ENCODE results near the gene RASAL1. TPM values are rescaled to one million over a fixed set of nuclear protein-coding genes. Genes with fewer than 3 reads are reported as not detected.

RASAL1 gene
- total RNA-seq, 1 donor from 2014 or later = 11.0 TPM

DNA sequence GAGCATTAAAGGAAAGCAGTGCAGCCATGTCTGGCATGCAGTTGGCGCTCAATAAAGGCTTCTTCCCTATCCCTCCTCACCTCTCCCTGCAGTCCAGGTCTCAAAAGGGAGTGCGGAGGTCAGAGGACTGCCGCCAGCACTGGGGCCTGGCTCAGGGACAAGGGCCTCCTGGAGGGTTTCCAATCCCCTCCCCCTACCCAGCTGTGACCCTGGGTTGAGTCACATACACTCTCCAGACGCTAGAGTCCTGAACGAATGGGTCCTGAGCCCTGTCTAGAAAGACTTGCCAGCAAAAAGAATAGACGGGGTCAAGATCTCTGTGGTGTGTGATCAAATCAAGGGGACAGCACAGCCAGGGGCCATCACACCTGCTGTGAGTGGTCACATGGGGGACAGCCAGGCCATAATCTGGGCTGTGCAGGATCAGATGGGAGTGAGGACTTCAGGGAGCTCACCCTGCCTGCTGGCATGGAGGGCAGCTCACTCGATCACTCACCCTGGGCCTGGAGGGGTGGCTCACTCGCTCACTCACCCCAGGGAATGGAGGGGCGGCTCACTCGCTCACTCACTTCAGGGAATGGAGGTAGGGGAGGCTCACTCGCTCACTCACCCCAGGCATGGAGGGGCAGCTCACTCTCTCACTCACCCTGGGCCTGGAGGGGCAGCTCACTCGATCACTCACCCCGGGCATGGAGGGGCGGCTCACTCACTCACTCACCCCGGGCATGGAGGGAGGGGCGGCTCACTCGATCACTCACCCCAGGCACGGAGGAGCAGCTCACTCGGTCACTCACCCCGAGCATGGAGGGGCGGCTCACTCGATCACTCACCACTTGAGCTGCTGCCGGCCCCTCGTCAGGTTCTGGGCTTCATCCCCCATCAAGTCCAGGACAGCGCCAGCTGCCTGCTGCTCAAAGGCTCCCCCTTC is 26.8 kb upstream of the RASAL1 start:
- intact Hi-C loops (cut with DNase I) = no loop called here
- Histone ChIP-seq H3K4me1 (no peaks in the 10 kb centered on the region), H3K27ac (no peak overlapping the region), H3K27me3 (no peaks in the 10 kb centered on the region), H3K4me3 (no peak overlapping the region), H3K9me3 (no peaks in the 10 kb centered on the region), H3K36me3 (peaks cover 7 to 86% of the 10 kb centered on the region in 2 donors)
- no peak for DNase-seq (ENCODE audit: extremely low spot score in 2 of 2)
- TF ChIP-seq POLR2AphosphoS5 (IDR thresholded peaks at IDR 0.05; ENCODE audit: insufficient read depth in 1 of 2, low read depth in 1 of 2) (no peak), POLR2A (IDR thresholded peaks at IDR 0.05) (no peak)
- TF ChIP-seq, protein P1, sequence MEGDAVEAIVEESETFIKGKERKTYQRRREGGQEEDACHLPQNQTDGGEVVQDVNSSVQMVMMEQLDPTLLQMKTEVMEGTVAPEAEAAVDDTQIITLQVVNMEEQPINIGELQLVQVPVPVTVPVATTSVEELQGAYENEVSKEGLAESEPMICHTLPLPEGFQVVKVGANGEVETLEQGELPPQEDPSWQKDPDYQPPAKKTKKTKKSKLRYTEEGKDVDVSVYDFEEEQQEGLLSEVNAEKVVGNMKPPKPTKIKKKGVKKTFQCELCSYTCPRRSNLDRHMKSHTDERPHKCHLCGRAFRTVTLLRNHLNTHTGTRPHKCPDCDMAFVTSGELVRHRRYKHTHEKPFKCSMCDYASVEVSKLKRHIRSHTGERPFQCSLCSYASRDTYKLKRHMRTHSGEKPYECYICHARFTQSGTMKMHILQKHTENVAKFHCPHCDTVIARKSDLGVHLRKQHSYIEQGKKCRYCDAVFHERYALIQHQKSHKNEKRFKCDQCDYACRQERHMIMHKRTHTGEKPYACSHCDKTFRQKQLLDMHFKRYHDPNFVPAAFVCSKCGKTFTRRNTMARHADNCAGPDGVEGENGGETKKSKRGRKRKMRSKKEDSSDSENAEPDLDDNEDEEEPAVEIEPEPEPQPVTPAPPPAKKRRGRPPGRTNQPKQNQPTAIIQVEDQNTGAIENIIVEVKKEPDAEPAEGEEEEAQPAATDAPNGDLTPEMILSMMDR (IDR thresholded peaks at IDR 0.05) = no peak

DNA sequence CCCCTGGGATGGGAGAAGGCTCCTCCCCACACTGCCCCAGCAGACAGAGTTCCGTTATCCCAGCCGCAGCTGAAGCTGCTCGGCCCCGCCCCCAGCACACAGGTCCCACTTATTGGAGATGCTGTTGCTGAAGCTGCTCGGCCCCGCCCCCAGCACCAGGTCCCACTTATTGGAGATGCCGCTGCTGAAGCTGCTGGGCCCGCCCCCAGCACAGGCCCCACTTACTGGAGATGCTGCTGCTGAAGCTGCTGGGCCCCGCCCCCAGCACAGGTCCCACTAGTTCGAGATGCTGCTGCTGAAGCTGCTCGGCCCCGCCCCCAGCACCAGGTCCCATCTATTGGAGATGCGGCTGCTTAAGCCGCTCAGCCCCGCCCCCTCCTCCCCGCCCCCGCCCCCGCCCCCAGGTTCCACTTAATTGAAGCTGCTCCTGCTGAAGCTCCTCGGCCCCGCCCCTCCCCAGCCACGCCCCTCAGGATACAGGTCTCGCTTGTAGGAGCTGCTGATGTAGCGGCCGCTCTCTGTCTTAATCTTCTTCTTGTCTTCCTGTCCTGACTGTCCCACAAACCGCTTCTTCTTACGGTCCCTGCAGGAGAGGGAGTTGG is 26.0 kb upstream of the RASAL1 start:
- no peaks in the 10 kb centered on the region for H3K27me3 ChIP-seq
- H3K27ac ChIP-seq = no peak overlapping the region
- no peak for DNase-seq (ENCODE audit: extremely low spot score in 2 of 2)
- no peak overlapping the region for H3K4me3 ChIP-seq
- no peaks in the 10 kb centered on the region for H3K9me3 ChIP-seq
- peaks cover 7 to 86% of the 10 kb centered on the region in 2 donors for H3K36me3 ChIP-seq
- H3K4me1 ChIP-seq = no peaks in the 10 kb centered on the region
- TF ChIP-seq, protein P1 (IDR thresholded peaks at IDR 0.05) = no peak
- TF ChIP-seq POLR2AphosphoS5 (IDR thresholded peaks at IDR 0.05; ENCODE audit: insufficient read depth in 1 of 2, low read depth in 1 of 2) (no peak), POLR2A (IDR thresholded peaks at IDR 0.05) (no peak)
- intact Hi-C loops (cut with DNase I) = no loop called here

DNA sequence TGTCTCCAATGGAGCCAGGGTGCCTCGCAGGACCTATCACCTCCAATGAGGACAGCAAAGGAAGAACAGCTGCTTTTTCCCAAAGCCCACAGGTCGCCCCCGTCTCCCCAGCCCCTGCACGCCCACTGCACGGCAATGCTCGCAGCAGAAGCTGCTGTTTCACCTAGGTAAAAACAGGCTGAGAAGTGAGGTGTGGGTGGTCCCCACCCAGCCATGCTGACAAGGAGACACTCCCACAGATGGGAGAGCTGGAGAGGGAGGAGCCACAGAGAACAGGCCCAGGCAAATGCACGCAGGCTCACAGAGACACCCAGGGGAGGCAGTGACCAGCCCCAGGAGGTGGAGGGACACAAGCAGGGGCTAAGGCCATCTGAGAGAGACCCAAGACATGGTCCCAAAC is 24.4 kb upstream of the RASAL1 start:
- Histone ChIP-seq H3K36me3 (peaks cover under 1 to 71% of the 10 kb centered on the region in 2 donors), H3K4me3 (no peak overlapping the region), H3K27ac (no peak overlapping the region), H3K4me1 (peaks cover under 1% of the 10 kb centered on the region), H3K27me3 (no peaks in the 10 kb centered on the region), H3K9me3 (no peaks in the 10 kb centered on the region)
- TF ChIP-seq, protein P1 (IDR thresholded peaks at IDR 0.05) = no peak
- no peak for TF ChIP-seq POLR2AphosphoS5 (IDR thresholded peaks at IDR 0.05; ENCODE audit: insufficient read depth in 1 of 2, low read depth in 1 of 2)
- no peak for DNase-seq (ENCODE audit: extremely low spot score in 2 of 2)
- intact Hi-C loops (cut with DNase I) = loop anchor here (10.0 kb wide), 1 partner anchor 1425 kb away; no protein-coding TSS in a partner anchor

DNA sequence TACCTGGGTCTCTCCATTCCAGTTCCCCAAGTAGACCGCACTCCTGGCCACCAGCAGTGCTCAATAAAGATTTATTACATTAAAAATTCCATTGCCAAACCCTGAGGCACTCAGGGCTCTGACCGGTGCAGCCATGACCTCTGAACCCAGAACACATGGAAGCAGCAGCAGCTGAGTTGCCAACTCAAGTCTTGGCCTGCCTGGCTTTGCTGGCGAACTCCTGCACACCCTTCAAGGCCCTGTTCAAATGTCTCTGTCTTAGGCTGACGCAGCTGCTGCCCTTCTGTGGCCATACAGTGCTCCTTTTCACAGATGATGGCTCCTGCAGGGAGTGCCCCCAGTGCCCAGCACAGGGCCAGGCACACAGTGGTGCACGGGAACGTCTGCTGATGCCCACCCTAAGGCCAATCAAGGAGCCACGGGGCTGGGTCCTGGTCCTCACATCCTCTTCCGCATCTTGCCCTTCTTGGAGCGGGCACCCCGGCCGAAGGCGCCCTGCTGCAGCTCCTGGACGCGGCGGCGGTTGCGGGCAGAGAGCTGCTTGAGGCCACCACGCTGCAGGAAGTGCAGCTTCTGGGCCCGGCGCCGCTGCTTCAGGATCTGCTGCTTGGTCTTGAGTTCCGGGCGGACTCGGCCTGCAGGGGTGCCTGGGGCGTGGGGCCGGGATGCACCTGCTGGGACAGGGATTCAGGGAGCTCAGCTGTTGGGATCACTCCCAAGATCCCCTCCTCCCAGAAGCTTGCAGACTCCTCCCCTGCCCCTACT is 23.1 kb upstream of the RASAL1 start:
- TF ChIP-seq, protein P1 (IDR thresholded peaks at IDR 0.05) = no peak
- TF ChIP-seq POLR2AphosphoS5 (IDR thresholded peaks at IDR 0.05; ENCODE audit: insufficient read depth in 1 of 2, low read depth in 1 of 2) (no peak), POLR2A (IDR thresholded peaks at IDR 0.05) (no peak)
- Histone ChIP-seq H3K4me1 (peaks cover 12% of the 10 kb centered on the region), H3K27me3 (no peaks in the 10 kb centered on the region), H3K27ac (no peak overlapping the region), H3K9me3 (no peaks in the 10 kb centered on the region), H3K36me3 (peaks cover 0 to 58% of the 10 kb centered on the region in 2 donors), H3K4me3 (no peak overlapping the region)
- no peak for DNase-seq (ENCODE audit: extremely low spot score in 2 of 2)
- intact Hi-C loops (cut with DNase I) = loop anchor here (10.0 kb wide), 1 partner anchor 1426 kb away; no protein-coding TSS in a partner anchor
